ENCODE results near the gene LRRC7.

DNA sequence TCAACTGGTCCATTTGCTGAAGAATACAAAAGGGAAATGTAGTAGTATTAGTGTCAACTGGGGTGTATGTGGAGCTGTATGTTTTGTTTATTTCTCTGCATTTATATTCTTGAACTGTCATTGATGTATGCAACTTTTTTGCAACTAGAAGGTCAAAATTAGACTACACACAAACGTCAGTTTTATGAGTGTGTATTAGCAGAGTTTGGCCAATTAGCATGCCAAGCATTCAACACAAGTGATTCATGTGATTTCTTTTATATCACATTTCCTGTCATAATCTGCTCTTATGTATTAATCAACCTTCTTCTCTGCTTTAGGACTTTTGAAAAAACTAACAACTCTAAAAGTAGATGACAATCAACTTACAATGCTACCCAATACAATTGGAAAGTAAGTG lies 426.5 kb downstream of the LRRC7 start:
- TF ChIP-seq POLR2AphosphoS5 (IDR thresholded peaks at IDR 0.05; ENCODE audit: low read depth, low read length) = no peak
- TF ChIP-seq, protein P1, sequence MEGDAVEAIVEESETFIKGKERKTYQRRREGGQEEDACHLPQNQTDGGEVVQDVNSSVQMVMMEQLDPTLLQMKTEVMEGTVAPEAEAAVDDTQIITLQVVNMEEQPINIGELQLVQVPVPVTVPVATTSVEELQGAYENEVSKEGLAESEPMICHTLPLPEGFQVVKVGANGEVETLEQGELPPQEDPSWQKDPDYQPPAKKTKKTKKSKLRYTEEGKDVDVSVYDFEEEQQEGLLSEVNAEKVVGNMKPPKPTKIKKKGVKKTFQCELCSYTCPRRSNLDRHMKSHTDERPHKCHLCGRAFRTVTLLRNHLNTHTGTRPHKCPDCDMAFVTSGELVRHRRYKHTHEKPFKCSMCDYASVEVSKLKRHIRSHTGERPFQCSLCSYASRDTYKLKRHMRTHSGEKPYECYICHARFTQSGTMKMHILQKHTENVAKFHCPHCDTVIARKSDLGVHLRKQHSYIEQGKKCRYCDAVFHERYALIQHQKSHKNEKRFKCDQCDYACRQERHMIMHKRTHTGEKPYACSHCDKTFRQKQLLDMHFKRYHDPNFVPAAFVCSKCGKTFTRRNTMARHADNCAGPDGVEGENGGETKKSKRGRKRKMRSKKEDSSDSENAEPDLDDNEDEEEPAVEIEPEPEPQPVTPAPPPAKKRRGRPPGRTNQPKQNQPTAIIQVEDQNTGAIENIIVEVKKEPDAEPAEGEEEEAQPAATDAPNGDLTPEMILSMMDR (IDR thresholded peaks at IDR 0.05) = no peak

All from Panc1 (cell line).